GM19351 (cell line): ENCODE results near the gene AP3S2.
A peak's percentile ranks its signal among the peaks of the same experiment; 100 is the strongest.
"Not testable (repeated sequence)": the region's sequence is repeated elsewhere in the genome, so short reads cannot be mapped to it uniquely, and the experiment has no call there.

ENCODE experiments used
- ATAC-seq: cut with Tn5 transposase; IDR thresholded peaks from one replicate; pipeline ENCODE4 v1.9.1; 2021; ENCODE audit warnings: mild to moderate bottlenecking, moderate library complexity; ENCODE audit not compliant: unreplicated experiment

Gene AP3S2

GRCh38 chr15:89870006-89870405 is 23.8 kb downstream of the AP3S2 start:
- no peak for ATAC-seq

GRCh38 chr15:89869490-89869889 is 24.3 kb downstream of the AP3S2 start:
- not testable (repeated sequence) for ATAC-seq

- ATAC-seq: no peak
These were observed 28.6 kb downstream of the AP3S2 start for GRCh38 chr15:89864958-89865739.

- ATAC-seq: no peak
These were observed 29.9 kb downstream of the AP3S2 start for GRCh38 chr15:89863918-89864317.

- no peak for ATAC-seq
These were observed 32.9 kb downstream of the AP3S2 start for GRCh38 chr15:89860891-89861290.

GRCh38 chr15:89860431-89860830 is 33.4 kb downstream of the AP3S2 start:
- no peak for ATAC-seq

GRCh38 chr15:89858661-89859458 is 34.9 kb downstream of the AP3S2 start:
- no peak for ATAC-seq

GRCh38 chr15:89857673-89858072 is 36.1 kb downstream of the AP3S2 start:
- no peak for ATAC-seq

- ATAC-seq: no peak
These were observed 37.8 kb downstream of the AP3S2 start for GRCh38 chr15:89855948-89856347.

GRCh38 chr15:89854863-89855262 is 38.9 kb downstream of the AP3S2 start:
- ATAC-seq: not testable (repeated sequence)

- ATAC-seq: no peak
These were observed 41.3 kb downstream of the AP3S2 start for GRCh38 chr15:89852342-89852995.

- ATAC-seq: peak; percentile 73
These were observed 42.0 kb downstream of the AP3S2 start for GRCh38 chr15:89851673-89852341.

- peak; percentile 3 for ATAC-seq
These were observed 44.9 kb downstream of the AP3S2 start for GRCh38 chr15:89848970-89849292.

GRCh38 chr15:89847101-89847500 is 46.7 kb downstream of the AP3S2 start:
- ATAC-seq: no peak

GRCh38 chr15:89845305-89845893 is 48.4 kb downstream of the AP3S2 start:
- no peak for ATAC-seq

GRCh38 chr15:89841962-89842361 is 51.8 kb downstream of the AP3S2 start:
- ATAC-seq: no peak

GRCh38 chr15:89841306-89841705 is 52.5 kb downstream of the AP3S2 start:
- no peak for ATAC-seq

- no peak for ATAC-seq
These were observed 54.5 kb downstream of the AP3S2 start for GRCh38 chr15:89839167-89839810.

- no peak for ATAC-seq
These were observed 56.0 kb downstream of the AP3S2 start for GRCh38 chr15:89837830-89838178.

GRCh38 chr15:89837134-89837829 is 56.5 kb downstream of the AP3S2 start:
- ATAC-seq: no peak
